Inferior parietal cortex (tissue), 1 donor: Measurements from ENCODE around the gene C16orf54.
A peak's percentile ranks its signal among the peaks of the same experiment; 100 is the strongest.
"Not testable (repeated sequence)": the region's sequence is repeated elsewhere in the genome, so short reads cannot be mapped to it uniquely, and the experiment has no call there.

Experiments
- DNase-seq: peaks from one replicate; pipeline ENCODE4 v3.0.0-alpha.2; 2016; ENCODE audit errors: extremely low spot score

The C16orf54 gene

GRCh38 chr16:29769507-29769906 is 23.7 kb upstream of the C16orf54 start:
- no peak for DNase-seq

- DNase-seq: no peak
Measured at GRCh38 chr16:29767062-29767461, 21.3 kb upstream of the C16orf54 start.

DNA sequence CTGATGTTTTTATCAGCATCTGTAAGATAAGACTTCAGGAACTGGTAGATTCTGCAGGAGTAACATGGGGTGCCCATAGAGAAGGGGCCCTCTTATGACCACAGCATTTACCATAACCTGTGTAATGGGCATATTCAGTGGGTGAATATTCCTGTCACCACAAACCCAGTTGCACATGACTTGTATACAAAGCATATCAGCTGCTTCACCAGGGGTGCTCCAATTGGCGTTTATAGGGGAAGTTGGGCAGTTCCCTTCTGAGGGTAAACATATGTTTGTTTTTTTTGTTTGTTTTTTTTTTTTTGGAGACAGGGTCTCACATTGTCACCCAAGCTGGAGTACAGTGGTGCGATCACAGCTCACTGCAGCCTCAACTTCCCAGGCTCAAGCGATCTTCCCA is 20.8 kb upstream of the C16orf54 start:
- no peak for DNase-seq

- no peak for DNase-seq
Measured at GRCh38 chr16:29765167-29766032, 19.6 kb upstream of the C16orf54 start.

DNA sequence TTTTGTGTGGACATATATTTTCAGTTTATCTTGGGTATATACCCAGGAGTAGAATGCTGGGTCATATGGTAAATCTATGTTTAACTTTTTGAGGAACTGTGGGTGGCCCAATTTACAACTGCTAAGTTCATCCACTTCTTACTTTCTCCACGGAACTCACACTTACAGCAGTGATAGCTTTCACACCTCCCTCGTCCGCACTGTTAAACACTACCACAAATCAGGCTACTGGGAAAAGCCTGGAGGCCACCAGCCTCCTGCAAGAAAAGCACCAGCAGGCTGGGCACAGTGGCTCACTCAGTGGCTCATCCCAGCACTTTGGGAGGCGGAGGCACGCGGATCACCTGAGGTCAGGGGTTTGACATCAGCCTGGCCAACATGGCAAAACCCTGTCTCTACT is 17.5 kb upstream of the C16orf54 start:
- DNase-seq: peak; percentile 24

- DNase-seq: no peak
Measured at GRCh38 chr16:29761882-29762281, 16.1 kb upstream of the C16orf54 start.

- not testable (repeated sequence) for DNase-seq
Measured at GRCh38 chr16:29761280-29761651, 15.5 kb upstream of the C16orf54 start.

GRCh38 chr16:29760567-29761279 is 14.9 kb upstream of the C16orf54 start:
- no peak for DNase-seq

DNA sequence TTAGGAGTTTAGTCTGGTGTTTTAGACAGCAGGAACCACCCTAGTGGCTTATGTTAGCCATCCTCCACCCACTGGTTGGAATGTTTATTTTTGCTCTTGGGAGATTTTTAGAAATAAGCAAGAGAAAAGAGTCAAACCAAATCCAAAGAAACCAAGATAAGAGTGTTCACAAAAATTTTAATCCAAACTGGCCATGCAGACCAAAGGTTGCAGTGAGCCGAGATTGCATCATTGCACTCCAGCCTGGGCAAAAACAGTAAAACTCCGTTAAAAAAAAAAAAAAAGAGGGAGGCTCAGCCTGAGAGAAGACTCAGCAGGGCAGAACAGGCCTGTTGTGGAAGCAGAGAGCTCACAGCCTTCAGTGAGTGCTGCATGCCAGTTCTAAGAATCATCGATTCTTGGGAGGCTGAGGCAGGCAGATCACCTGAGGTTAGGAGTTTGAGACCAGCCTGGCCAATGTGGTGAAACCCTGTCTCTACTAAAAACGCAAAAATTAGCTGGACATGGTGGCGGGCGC is 12.2 kb upstream of the C16orf54 start:
- no peak for DNase-seq

GRCh38 chr16:29757086-29757485 is 11.3 kb upstream of the C16orf54 start:
- DNase-seq: not testable (repeated sequence)

GRCh38 chr16:29756654-29757053 is 10.9 kb upstream of the C16orf54 start:
- no peak for DNase-seq

GRCh38 chr16:29753516-29753915 is 7.7 kb upstream of the C16orf54 start:
- no peak for DNase-seq

- DNase-seq: not testable (repeated sequence)
Measured at GRCh38 chr16:29748760-29749149, 3.0 kb upstream of the C16orf54 start.

DNA sequence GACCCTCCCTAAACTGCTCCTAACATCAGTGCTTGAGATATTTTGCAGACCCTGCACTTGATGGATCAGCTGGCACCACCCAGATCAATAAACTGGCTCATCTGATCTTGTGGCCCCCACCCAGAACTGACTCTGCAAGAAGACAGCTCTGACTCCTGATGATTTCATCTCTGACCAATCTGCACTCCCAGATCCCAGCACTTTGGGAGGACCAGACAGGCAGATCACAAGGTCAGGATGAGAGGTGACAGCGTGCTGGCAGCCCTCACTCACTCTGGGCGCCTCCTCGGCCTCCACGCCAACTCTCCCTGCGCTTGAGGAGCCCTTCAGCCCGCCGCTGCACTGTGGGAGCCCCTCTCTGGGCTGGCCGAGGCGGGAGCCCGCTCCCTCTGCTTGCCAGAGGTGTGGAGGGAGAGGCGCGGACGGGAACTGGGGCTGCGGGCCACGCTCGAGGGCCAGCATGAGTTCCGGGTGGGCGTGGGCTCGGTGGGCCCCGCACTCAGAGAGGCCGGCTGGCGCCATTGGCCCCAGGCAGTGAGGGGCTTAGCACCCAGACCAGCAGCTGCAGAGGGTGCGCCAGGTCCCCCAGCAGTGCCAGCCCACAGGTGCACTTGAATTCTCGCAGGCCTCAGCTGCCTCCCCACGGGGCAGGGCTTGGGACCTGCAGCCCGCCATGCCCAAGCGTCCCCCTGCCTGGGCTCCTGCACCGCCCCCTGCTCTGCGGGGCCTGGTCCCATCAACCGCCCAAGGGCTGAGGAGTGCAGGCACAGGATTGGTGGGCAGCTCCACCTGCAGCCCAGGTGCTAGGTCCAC is 2.4 kb upstream of the C16orf54 start:
- no peak for DNase-seq

DNA sequence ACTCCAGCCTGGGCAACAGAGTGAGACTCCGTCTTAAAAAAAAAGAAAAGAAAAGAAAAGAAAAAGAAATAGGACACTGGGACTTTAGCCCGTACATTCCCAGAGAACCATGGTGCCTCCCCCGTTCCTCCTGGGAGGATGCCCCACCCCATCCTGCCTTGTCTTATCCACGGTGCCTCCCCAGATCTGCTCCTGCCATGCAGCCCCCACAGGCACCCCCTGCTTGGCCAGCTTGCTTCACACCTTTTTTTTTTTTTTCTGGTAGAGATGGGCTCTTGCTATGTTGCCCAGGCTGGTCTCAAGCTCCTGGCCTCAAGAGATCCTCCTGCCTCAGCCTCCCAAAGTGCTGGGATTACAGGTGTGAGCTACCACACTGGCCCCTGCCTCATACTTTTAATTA is 728 bp upstream of the C16orf54 start:
- not testable (repeated sequence) for DNase-seq

GRCh38 chr16:29745121-29745852 is 503 bp downstream of the C16orf54 start:
- DNase-seq: no peak

- no peak for DNase-seq
Measured at GRCh38 chr16:29744541-29745101, 1.2 kb downstream of the C16orf54 start.

DNA sequence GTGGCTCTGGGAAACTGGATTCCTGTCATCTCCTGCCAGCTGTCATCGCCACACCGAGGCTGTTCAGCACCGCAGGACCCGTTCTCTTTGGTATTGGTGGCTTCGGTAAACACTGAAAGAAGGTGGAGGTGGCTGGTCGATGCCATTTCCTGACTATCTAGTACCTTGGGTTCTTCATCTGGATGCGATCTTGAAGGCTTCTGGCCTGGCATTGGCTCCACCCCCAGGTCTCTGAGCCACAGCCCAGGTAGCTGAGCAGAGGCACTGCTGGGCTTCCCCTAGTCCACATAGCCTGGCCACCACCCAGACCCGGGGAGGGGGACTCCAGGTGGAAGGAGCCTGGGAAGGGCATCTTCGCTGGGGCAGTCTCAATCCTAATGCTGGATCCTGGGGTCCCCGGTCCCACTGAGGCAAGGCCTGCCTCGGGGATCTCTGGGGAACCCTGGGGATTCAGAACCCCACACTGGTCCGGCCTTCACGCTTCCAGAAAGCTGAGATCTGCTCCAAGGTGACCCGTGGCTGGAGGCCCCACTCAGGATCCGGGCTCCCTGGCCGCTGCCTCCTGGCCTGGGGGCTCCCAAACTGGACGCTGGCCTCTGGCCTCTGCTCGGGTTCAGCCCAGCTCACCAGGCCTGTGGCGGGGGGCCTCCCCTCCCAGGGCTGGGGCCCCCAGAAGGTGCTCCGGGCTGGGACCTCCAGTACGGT is 1.8 kb downstream of the C16orf54 start:
- DNase-seq: no peak

DNA sequence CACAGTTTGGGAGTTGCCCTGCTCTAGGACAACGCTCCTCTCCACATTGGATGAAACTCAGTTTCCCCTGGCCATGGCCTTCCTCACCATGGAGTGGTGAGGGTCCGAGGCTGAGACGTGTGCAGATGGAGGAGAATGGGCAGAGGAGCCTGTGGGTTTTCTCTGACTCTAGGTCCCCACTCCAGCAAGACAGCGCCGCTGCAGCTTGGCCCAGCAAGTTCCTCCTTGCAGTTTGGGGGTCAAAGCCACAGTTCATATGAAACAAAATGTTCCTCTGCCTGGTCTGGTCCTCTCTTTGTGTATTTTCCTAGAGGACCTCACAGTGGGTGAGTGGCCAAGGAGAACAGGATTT is 2.3 kb downstream of the C16orf54 start:
- DNase-seq: no peak

DNA sequence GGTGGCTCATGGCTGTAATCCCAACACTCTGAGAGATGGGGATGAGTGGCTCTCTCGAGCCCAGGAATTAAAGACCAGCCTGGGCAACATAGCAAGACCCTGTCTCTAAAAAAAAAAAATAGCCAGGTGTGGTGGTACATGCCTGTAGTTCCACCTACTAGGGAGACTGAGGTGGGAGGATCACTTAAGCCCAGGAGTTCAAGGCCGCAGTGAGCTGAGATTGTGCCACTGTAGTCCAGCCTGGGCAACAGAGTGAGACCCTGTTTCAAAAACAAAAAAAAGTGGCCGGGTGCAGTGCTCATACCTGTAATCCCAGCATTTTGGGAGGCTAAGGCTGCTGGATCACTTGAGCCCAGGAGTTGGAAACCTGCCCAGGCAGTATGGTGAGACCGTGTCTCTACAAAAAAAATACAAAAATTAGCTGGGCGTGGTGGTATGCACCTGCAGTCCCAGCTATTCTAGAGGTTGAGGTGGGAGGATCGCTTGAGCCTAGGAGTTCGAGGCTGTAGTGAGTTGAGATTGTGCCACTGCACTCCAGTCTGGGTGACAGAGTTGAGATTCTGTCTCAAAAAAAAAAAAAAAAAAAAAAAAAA is 3.0 kb downstream of the C16orf54 start:
- DNase-seq: no peak
